HL-60 (cell line): ENCODE results near the gene SRSF5.

Source experiments
- CTCF ChIP-seq: IDR thresholded peaks from one replicate; pipeline ENCODE4 v1.5.1; 2011; ENCODE audit warnings: low read length, control low read depth, inconsistent platforms; ENCODE audit not compliant: insufficient read depth
- GABPA ChIP-seq: IDR thresholded peaks from 2 replicates; pipeline ENCODE4 v1.6.1; 2012; ENCODE audit warnings: low read depth
- POLR2AphosphoS5 ChIP-seq: IDR thresholded peaks from 2 replicates; pipeline ENCODE4 v1.6.1; 2012; ENCODE audit warnings: low read depth
- REST ChIP-seq: IDR thresholded peaks from 2 replicates; pipeline ENCODE4 v1.6.1; 2012; ENCODE audit warnings: low read depth; ENCODE audit not compliant: insufficient replicate concordance
- SPI1 ChIP-seq: IDR thresholded peaks from 2 replicates; pipeline ENCODE4 v1.6.1; 2012; ENCODE audit warnings: low read depth, mild to moderate bottlenecking, borderline replicate concordance

- no peak for TF ChIP-seq REST
- TF ChIP-seq CTCF, result no peak
- TF ChIP-seq POLR2AphosphoS5, result no peak
- no peak for TF ChIP-seq GABPA
- TF ChIP-seq SPI1, result no peak
Measured at GRCh38 chr14:69811868-69812252, 44.9 kb downstream of the SRSF5 start.
